Neuronal stem cell (in vitro differentiated cells): ENCODE measurements around the gene CDH10.

ENCODE experiments used
- DNase-seq: peaks from one replicate; pipeline ENCODE4 v3.0.0-alpha.2; 2013; ENCODE audit warnings: low spot score
- H2AFZ ChIP-seq: one replicate; pipeline ENCODE4 v1.6.1; 2013; ENCODE audit warnings: mild to moderate bottlenecking, low read length, inconsistent platforms
- H2AK5ac ChIP-seq: 2 replicates; pipeline ENCODE4 v1.6.1; 2013; ENCODE audit warnings: low read depth, mild to moderate bottlenecking, inconsistent platforms, low read length, moderate library complexity, mixed read lengths
- H2BK120ac ChIP-seq: 2 replicates; pipeline ENCODE4 v1.6.1; 2013; ENCODE audit warnings: low read depth, mild to moderate bottlenecking, inconsistent platforms, low read length, moderate library complexity, mixed read lengths
- H2BK12ac ChIP-seq: one replicate; pipeline ENCODE4 v1.6.1; 2013; ENCODE audit warnings: low read length, inconsistent platforms
- H2BK15ac ChIP-seq: 2 replicates; pipeline ENCODE4 v1.6.1; 2013; ENCODE audit warnings: mild to moderate bottlenecking, low read length, inconsistent platforms, mixed read lengths
- H2BK5ac ChIP-seq: one replicate; pipeline ENCODE4 v1.6.1; 2013; ENCODE audit warnings: inconsistent platforms, mild to moderate bottlenecking, low read length, moderate library complexity
- H3K14ac ChIP-seq: one replicate; pipeline ENCODE4 v1.6.1; 2013; ENCODE audit warnings: low read length, inconsistent platforms
- H3K18ac ChIP-seq: 2 replicates; pipeline ENCODE4 v1.6.1; 2013; ENCODE audit warnings: low read length, inconsistent platforms
- H3K23ac ChIP-seq: 2 replicates; pipeline ENCODE4 v1.6.1; 2013; ENCODE audit warnings: low read depth, mild to moderate bottlenecking, mixed read lengths, low read length, inconsistent platforms; ENCODE audit not compliant: poor library complexity
- H3K27ac ChIP-seq: replicated peaks from 3 replicates; pipeline ENCODE4 v1.5.1; 2013; ENCODE audit warnings: low read length, inconsistent platforms
- H3K27me3 ChIP-seq, 3 experiments: 2 replicates each; pipeline ENCODE4 v1.6.1; 2013; ENCODE audit warnings: low read length in 3 of 3, mild to moderate bottlenecking in 2 of 3, inconsistent platforms in 1 of 3, low read depth in 1 of 3, mixed read lengths in 1 of 3, moderate library complexity in 1 of 3; ENCODE audit not compliant: control insufficient read depth in 3 of 3, insufficient read depth in 3 of 3
- H3K36me3 ChIP-seq, 2 donors: replicated peaks in 1 of 2; 2 replicates each; pipeline ENCODE4 v1.6.1; 2013; ENCODE audit warnings: low read length in 2 of 2; ENCODE audit not compliant: control insufficient read depth in 2 of 2, insufficient read depth in 2 of 2
- H3K4ac ChIP-seq: 2 replicates; pipeline ENCODE4 v1.6.1; 2013; ENCODE audit warnings: inconsistent platforms, mild to moderate bottlenecking, low read length, moderate library complexity
- H3K4me1 ChIP-seq, 2 donors: 1 replicate in 1 of 2; 2 replicates in 1 of 2; pipeline ENCODE4 v1.6.1; 2013; ENCODE audit warnings: low read length in 2 of 2, low read depth in 1 of 2; ENCODE audit not compliant: control insufficient read depth in 2 of 2, insufficient read depth in 1 of 2
- H3K4me2 ChIP-seq: one replicate; pipeline ENCODE4 v1.6.1; 2013; ENCODE audit warnings: mild to moderate bottlenecking, low read length, inconsistent platforms; ENCODE audit not compliant: insufficient read depth, poor library complexity, severe bottlenecking
- H3K4me3 ChIP-seq, 2 donors: 2 replicates each; pipeline ENCODE4 v1.5.1; 2013; ENCODE audit warnings: low read length in 2 of 2, mild to moderate bottlenecking in 2 of 2, inconsistent platforms in 1 of 2, moderate library complexity in 1 of 2
- H3K79me1 ChIP-seq: one replicate; pipeline ENCODE4 v1.6.1; 2013; ENCODE audit warnings: low read depth, mild to moderate bottlenecking, inconsistent platforms, low read length, moderate library complexity
- H3K9ac ChIP-seq: one replicate; pipeline ENCODE4 v1.6.1; 2013; ENCODE audit warnings: mild to moderate bottlenecking, low read depth, low read length, inconsistent platforms; ENCODE audit not compliant: poor library complexity
- H3K9me3 ChIP-seq, 2 donors: replicated peaks in 1 of 2; 2 replicates each; pipeline versions ENCODE3 to v1.6.1; 2013; ENCODE audit warnings: low read length in 2 of 2, mild to moderate bottlenecking in 2 of 2, inconsistent platforms in 1 of 2, low read depth in 1 of 2, mixed read lengths in 1 of 2, moderate library complexity in 1 of 2; ENCODE audit not compliant: control insufficient read depth in 2 of 2, insufficient read depth in 1 of 2
- H4K8ac ChIP-seq: one replicate; pipeline ENCODE4 v1.6.1; 2013; ENCODE audit warnings: low read depth, mild to moderate bottlenecking, inconsistent platforms, low read length, moderate library complexity
- H4K91ac ChIP-seq: one replicate; pipeline ENCODE4 v1.6.1; 2013; ENCODE audit warnings: low read length, low read depth, mild to moderate bottlenecking, inconsistent platforms; ENCODE audit not compliant: poor library complexity
- WGBS, 2 donors: extraction: QIAGEN DNeasy Blood & Tissue Kit; methylation state at CpG; one replicate each; pipeline ENCODE4 v1.1.7; 2013; ENCODE audit warnings: missing lambda C conversion rate in 2 of 2, mixed read lengths in 1 of 2; ENCODE audit not compliant: insufficient read length in 2 of 2, insufficient replicate concordance in 1 of 2; ENCODE audit errors: extremely low coverage in 2 of 2; 5-methylcytosine and 5-hydroxymethylcytosine counted together

Gene CDH10

DNA sequence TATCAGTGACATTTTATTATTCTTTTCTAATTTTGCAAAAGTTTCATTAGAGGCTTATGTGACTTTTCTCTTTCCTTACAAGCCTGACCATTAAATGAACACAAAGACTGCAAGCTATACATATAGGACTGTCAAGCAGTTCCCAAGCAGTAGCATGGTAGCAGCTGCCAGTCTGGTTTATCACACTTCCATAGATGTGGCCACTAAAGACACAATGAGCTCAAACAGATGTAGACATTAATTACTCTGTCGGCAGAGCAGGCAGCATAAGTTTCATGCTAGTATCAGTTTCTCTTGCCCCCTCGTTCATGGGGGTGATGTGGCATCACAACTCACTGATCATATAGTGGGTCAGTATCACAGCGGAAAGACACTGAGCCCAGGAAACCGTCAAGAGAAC, 89.5 kb downstream of the CDH10 start:
- H3K27ac ChIP-seq: no peak overlapping the region
- no peak overlapping the region for H2BK120ac ChIP-seq
- no peak overlapping the region for H3K9ac ChIP-seq
- peaks cover 0 to 2% (median 0%) of the 10 kb centered on the region in 3 experiments for H3K27me3 ChIP-seq
- H4K8ac ChIP-seq: no peak overlapping the region
- H2BK5ac ChIP-seq: no peak overlapping the region
- no peak overlapping the region for H2BK12ac ChIP-seq
- H3K4me3 ChIP-seq: no peak overlapping the region
- H2AFZ ChIP-seq: no peak overlapping the region
- DNase-seq: no peak
- H3K4ac ChIP-seq: no peak overlapping the region
- no peak overlapping the region for H2AK5ac ChIP-seq
- H3K4me2 ChIP-seq: no peak overlapping the region
- no CpG with 5 or more reads among the region's 4 CpGs for WGBS, 2 donors
- H3K14ac ChIP-seq: no peak overlapping the region
- no peak overlapping the region for H4K91ac ChIP-seq
- no peaks in the 10 kb centered on the region for H3K79me1 ChIP-seq
- peaks cover 0 to 4% of the 10 kb centered on the region in 2 donors for H3K4me1 ChIP-seq
- H3K18ac ChIP-seq: no peak overlapping the region
- H3K9me3 ChIP-seq: no peaks in the 10 kb centered on the region
- no peak overlapping the region for H2BK15ac ChIP-seq
- no peak overlapping the region for H3K23ac ChIP-seq
- no peaks in the 10 kb centered on the region for H3K36me3 ChIP-seq

DNA sequence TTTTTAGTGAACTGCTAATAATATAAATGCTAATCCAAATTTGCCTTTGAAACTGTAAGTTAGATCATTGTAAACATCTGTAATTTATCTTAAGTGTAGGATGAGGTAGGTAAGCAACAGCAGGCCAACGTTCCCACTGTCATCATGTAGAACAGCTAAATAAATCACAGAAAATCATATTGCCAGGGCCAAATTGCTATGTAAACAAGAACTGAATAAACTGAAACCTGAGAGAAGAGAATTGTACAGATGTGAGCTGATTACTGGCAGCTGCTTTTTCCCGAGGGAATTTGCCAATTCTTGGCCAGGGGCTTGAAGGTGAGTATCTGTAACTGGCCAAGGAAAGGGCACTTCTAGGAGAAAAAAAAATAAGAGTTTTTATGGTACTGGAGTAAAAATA, 97.6 kb downstream of the CDH10 start:
- Histone ChIP-seq H3K4ac (no peak overlapping the region), H2AK5ac (no peak overlapping the region), H3K79me1 (no peaks in the 10 kb centered on the region), H3K14ac (no peak overlapping the region), H2BK120ac (no peak overlapping the region), H2BK5ac (no peak overlapping the region), H3K23ac (no peak overlapping the region), H4K8ac (no peak overlapping the region), H2BK15ac (no peak overlapping the region), H2AFZ (no peak overlapping the region), H3K9ac (no peak overlapping the region), H2BK12ac (no peak overlapping the region), H3K36me3 (no peaks in the 10 kb centered on the region), H4K91ac (no peak overlapping the region), H3K4me1 (no peaks in the 10 kb centered on the region), H3K4me3 (no peak overlapping the region), H3K9me3 (peaks cover 0 to 2% of the 10 kb centered on the region in 2 donors), H3K27ac (no peak overlapping the region), H3K4me2 (no peak overlapping the region), H3K27me3 (no peaks in the 10 kb centered on the region), H3K18ac (no peak overlapping the region)
- DNase-seq: no peak
- WGBS, 2 donors: no CpG with 5 or more reads among the region's 2 CpGs

DNA sequence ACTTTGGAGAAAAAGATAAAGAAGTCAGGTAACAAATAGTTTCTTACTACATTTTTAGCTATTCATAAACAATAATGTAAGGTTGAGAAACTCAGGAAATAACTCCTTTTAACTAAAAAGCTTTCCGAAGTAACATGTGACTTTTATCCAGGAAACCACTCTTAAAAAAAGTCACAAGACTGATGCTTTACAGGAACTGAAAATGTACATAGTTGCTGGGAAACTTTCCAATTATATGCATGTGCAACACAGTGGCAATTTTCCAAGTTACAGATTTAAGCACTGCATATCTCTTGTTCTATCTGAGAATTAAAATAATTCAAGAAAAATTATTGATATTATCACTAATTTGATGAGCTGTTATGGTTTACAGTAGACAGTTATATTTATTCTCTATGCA, 105.2 kb downstream of the CDH10 start:
- no peak overlapping the region for H4K91ac ChIP-seq
- no peak overlapping the region for H2BK12ac ChIP-seq
- no peak overlapping the region for H2BK15ac ChIP-seq
- DNase-seq: no peak
- no peaks in the 10 kb centered on the region for H3K79me1 ChIP-seq
- no peak overlapping the region for H2BK5ac ChIP-seq
- no peaks in the 10 kb centered on the region for H3K36me3 ChIP-seq
- no peak overlapping the region for H3K27ac ChIP-seq
- peaks cover 0 to 2% of the 10 kb centered on the region in 2 donors for H3K9me3 ChIP-seq
- H3K14ac ChIP-seq: no peak overlapping the region
- no peaks in the 10 kb centered on the region for H3K27me3 ChIP-seq
- no peak overlapping the region for H3K9ac ChIP-seq
- no peak overlapping the region for H2AFZ ChIP-seq
- H3K4me2 ChIP-seq: no peak overlapping the region
- no peak overlapping the region for H3K4ac ChIP-seq
- no peak overlapping the region for H4K8ac ChIP-seq
- WGBS, 2 donors: no CpG with 5 or more reads among the region's 1 CpG
- H3K4me1 ChIP-seq: peaks cover 0 to 9% of the 10 kb centered on the region in 2 donors
- no peak overlapping the region for H3K23ac ChIP-seq
- no peak overlapping the region for H3K4me3 ChIP-seq
- no peak overlapping the region for H2AK5ac ChIP-seq
- H2BK120ac ChIP-seq: no peak overlapping the region
- no peak overlapping the region for H3K18ac ChIP-seq

DNA sequence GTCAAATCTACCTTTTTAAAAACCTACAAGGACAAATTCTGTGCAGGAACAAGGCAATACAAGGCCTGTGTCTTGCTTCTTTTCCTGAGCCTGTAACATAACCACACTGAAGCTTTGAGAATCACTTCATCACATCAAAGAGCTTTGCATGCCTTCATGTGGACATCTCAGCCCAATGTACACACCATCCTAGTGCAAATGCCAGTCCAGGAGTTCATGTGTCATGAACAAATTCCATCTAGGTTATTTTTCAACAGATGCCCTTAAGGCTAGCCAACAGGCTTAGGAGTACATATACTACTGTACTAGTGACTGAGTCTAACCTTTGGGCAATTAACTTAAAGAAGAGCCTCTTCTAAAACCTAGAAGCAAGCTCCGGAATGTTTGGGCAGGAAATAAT, 106.4 kb downstream of the CDH10 start:
- no peak overlapping the region for H4K8ac ChIP-seq
- H3K18ac ChIP-seq: no peak overlapping the region
- no peak overlapping the region for H3K4me2 ChIP-seq
- no peak overlapping the region for H4K91ac ChIP-seq
- H2BK15ac ChIP-seq: no peak overlapping the region
- H3K9ac ChIP-seq: no peak overlapping the region
- no peak overlapping the region for H2BK5ac ChIP-seq
- WGBS, 2 donors: no CpG with 5 or more reads among the region's 1 CpG
- no peaks in the 10 kb centered on the region for H3K27me3 ChIP-seq
- no peak overlapping the region for H2AFZ ChIP-seq
- peaks cover 0 to 2% of the 10 kb centered on the region in 2 donors for H3K9me3 ChIP-seq
- no peak overlapping the region for H3K4ac ChIP-seq
- no peak overlapping the region for H3K4me3 ChIP-seq
- no peak overlapping the region for H2BK12ac ChIP-seq
- no peak overlapping the region for H3K23ac ChIP-seq
- no peak overlapping the region for H2AK5ac ChIP-seq
- H3K36me3 ChIP-seq: no peaks in the 10 kb centered on the region
- no peak overlapping the region for H3K14ac ChIP-seq
- H2BK120ac ChIP-seq: no peak overlapping the region
- peaks cover 0 to 9% of the 10 kb centered on the region in 2 donors for H3K4me1 ChIP-seq
- H3K27ac ChIP-seq: no peak overlapping the region
- DNase-seq: no peak
- no peaks in the 10 kb centered on the region for H3K79me1 ChIP-seq
